HG03439 (cell line): ENCODE data around the gene MTERF2.

ENCODE experiments used
- ATAC-seq: cut with Tn5 transposase; IDR thresholded peaks from one replicate; pipeline ENCODE4 v1.9.1; 2021; ENCODE audit warnings: mild to moderate bottlenecking, moderate library complexity; ENCODE audit not compliant: unreplicated experiment

The MTERF2 gene

DNA sequence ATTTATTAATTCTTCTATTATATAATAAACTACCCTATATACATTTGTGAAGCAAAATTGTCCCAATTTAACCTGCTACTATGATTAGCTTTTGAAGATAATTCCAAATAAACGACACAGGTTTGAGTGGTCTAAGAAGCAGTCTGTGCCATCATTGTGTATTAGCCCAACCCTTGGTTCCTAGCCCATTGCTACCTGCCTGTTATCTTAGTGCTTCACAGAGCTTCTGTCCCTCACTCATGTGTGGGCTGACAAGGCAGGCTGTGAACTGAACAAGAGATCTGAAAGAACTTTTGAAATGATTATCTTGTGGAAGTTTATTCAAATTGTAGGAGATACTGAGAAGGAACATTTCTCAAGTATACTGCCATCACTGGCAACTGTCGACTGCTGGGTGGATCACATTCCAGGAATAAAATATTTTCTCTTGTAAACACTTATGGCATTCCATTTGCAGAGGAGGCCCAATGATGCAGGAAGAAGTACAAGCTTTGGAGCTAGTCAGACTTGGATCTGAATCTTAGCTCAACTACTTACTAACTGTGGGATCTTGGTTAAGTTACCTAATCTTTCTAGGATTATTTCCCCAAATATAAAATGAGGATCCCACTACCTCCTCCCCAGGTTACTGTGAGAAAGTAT lies 7.8 kb upstream of the MTERF2 start:
- no peak for ATAC-seq

DNA sequence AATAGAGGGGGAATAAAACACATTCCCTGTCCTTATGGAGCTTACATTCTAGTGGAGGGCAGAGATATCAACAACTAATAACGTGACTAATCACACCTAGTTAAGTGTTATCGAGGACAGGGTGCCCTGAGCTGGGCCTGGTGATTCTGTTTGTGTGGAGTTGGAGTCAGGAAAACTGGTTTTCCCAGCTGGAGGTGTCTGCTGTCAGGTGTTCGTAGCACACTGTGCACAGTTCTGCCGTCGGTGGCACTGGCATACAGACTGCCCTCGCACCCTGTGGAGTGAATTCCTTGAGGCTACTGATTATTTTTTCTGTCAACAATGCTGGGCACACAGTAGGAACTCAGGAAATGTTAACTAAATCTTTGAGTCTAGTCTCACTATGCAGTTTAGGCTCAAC lies 900 bp upstream of the MTERF2 start:
- no peak for ATAC-seq

DNA sequence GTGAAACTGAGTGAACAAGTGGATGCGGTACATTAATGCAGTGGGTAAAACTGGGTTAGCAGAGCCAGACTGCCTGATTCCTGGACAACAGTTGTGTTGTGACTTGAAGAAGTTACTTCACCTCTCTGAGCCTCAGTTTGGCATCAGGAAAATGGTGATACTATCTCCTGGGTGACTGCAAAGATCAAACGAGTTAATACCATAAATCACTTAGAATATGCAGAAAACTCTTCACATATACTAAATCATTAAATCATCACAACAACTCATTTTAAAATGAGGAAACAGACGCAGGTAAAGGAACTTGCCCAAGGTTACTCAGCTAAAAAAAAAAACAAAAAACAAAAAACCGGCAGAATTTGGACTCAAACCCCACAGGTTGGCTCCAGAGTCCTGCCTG lies 811 bp downstream of the MTERF2 start:
- no peak for ATAC-seq

DNA sequence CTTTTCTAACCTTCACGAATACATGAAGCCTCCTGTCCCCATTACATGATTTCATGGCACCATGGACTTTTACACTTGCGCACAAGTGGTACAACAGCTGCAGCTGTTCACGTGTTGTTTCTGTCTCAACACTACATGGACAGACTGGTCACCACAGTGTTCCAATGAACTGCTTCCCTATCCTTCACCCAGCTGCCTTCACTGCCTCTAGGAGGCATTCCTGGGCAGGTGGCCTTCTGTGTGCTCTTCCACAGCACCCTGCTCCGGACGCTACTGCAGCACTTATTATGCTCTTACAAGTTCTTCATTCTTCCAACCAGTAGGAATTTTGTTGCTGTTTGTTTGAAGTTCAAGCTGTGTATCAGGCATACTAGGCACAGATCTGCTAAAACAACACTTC lies 1.5 kb downstream of the MTERF2 start:
- no peak for ATAC-seq

DNA sequence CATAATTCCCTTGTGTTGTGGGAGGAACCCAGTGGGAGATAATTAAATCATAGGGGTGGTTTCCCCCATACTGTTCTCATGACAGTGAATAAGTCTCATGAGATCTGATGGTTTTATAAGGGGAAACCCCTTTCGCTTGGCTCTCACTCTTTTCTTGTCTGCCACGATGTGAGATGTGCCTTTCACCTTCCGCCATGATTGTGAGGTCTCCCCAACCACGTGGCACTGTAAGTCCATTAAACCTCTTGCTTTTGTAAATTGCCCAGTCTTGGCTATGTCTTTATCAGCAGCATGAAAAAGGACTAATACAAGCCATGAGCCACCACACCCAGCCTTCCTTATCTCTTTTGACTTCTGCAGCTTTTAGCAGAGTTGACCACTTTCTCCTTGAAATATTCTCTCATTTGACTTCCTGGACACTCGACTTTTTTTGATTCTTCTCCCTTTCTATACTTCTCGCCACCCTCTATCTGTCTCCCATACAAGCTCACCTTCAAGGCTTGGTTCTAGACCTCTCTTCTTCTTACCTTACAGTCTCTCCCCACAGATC lies 2.3 kb downstream of the MTERF2 start:
- ATAC-seq = no peak

DNA sequence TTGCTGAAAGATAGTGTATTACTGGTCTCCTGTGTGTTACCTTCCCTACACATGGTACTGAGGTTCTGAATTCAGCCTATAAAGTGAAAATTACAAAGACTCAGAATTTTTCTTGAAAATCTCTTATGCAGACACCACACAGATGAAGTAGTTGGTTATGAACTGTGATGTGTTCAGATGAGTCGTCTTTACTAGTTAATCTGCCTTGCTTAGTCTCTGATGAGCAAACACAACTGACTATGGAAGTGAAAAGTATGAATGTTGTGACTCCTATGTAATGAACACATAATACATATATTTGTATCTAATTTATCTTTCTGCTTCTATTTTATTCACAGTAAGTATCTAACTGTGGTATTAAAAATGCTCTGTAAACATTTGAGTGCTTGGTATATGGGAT lies 4.7 kb downstream of the MTERF2 start:
- no peak for ATAC-seq

DNA sequence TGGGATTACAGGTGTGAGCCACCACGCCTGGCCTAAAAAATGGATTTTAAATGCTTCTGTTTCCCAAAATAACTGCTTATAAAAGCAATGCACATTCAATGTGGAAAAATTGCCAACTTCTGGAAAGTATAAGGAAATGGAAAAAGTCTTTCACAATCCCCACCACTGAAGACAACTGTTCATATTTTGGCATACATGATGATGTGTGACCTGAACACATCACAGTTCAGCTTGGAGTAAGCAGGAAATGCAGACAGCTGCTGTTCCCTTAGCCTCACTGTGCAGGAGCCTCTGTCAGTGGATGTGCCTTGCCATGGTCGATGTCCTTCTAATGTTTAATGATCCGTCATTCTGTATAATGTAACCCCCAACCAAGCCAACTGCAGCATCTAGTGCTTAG lies 5.2 kb downstream of the MTERF2 start:
- ATAC-seq = no peak

DNA sequence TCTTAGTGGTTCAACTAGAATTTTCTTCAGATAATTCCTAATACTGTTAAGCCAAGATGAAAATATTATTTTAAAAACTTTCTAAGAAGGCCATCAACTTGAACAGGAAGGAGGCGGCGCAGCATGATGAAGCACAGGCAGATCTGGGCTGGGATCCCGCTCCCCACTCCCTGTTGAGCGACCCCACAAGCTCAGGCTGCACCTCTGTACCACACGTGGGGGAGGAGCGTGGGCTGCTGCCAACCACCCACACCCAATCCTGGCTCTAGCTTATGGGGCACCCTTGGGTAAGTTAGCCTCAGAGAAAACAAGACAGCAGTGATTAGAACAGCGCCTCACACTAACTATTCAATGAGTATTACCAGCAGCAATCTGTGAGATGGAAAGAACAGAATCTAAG lies 6.0 kb downstream of the MTERF2 start:
- ATAC-seq = no peak

DNA sequence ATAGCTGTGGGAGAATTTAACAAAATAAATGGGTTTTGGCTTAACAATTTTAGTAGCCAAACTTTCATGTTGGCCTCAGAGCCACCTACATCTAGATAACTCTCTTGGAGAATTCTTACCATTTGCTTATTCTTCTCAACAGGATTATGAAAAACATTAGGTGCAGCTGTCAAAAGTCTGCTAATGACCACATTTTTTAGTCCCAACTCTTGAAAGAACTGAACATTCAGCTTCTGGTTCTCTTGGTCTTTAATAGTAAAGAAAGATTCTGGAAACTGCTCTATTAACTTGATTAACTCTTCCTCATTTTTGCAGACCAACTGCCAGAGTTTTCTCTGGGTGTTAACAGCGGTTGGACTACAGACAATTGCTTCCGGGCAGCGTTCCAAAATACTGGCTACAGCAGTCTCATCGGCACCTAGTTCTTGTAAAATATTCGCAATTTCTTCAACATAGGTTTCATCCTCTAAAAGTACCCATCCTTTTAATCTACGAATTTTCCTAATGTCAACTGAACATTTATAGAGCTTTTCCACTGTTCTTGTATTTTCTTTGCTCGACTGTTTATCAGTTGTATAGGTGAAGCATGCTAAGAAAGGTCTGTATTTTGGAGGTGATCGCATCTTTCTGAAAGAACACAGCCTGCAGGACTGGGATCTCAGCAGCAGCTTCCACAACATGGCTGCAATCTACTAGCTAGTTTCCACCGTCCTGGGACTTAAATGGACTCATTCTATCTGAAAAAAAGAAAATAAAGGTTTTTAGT lies 8.7 kb downstream of the MTERF2 start:
- ATAC-seq = no peak

DNA sequence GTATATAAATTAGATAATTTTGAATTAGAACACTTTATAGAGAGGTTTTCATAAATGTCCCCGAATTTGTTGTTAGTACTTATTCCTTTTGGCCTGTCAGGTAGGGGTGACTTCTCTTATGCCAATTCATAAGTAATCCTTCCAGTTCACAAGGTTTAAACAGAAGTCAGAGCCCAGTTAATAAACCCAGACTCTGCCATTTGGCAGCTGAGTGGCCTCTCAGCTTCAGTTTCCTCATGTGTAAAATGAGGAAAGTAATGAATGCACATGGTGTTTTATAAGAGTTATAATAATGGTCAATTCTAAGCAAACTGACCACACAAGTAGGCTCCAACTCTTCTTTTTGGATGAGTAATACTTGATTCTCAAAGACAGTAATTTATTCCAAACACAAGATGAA lies 10.3 kb downstream of the MTERF2 start:
- ATAC-seq = no peak

DNA sequence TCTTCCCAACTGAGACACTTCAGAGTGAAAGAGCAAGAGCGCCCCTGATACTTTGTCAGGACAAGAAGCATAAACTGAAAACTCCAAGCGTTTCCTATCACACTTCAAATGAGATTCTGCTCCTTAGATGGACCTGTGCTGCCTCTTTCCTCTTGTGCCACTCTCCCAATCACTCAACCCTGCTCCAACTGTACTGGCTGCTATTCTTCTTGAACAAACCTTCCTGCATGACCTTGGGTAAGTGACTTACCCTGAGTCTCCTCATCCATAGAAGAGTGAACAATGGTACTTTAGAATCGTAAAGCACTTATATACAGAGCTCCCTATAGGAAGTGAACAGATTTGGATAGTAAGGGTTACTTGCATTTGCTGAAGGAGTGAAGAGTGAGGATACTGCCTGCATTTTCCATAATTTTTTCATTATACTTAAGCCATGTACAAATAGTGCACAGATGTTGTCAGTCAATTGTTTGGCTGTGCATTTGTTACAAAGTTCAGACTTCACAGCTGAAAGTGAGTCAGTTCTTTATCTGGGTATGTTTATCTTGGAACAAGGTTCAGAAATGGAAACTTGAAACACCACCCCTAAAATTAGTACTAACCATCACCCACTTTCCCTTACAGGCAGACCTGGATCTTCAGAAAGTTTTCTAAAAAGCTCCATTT lies 10.8 kb downstream of the MTERF2 start:
- ATAC-seq = no peak

DNA sequence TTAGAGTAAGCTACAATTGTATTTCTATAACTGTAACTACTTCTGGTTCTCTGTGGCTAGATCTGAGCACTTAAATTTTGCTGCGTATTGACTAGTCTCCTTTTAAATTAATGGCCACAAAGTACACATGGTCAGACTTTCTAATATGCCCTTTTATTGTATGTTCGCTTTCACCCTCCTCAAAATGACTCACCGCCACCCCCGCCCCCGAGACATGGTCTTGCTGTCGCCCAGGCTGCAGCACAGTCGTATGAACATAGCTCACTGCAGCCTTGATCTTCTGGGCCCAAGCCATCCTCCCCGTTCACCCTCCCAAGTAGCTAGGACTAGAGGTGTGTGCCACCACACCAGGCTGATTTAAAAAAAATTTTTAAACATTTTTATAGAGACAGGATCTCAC lies 11.8 kb downstream of the MTERF2 start:
- no peak for ATAC-seq

DNA sequence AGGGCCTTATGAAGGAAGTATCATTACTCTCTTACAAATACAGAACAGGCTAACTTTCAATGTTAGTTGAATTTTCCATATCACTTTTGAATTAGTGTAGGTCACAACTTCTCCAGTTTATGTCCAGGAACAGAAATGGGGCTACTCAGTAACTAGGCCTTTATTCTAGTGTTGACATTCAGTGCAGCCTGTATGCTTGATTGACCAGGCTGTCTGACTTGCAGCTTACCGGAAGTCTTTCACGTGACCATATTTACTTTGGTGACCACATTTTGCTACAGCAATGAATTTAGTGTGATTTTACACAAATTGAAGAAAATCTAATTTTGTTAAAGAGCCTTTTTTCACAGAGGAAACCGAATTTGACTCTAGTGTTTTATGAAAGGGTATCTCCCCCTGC lies 12.4 kb downstream of the MTERF2 start:
- ATAC-seq = no peak

DNA sequence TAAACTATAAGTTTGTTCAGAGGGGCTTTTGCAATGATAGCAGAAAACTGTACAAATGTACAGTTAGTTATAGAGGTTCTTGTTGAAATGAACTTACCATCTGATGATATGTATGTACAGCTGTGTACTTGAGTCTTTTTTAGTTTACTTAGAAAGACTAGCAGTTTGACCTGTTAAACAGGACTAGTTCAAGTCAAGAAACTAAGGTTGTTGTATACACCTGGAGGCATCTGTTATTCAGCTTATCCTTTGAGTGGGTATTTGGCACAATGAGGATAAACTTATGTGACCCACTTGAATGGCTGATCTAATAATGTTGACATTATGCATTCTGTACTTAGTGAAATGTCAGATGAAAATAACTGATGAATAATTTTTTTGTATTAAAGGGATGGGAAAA lies 13.4 kb downstream of the MTERF2 start:
- no peak for ATAC-seq

DNA sequence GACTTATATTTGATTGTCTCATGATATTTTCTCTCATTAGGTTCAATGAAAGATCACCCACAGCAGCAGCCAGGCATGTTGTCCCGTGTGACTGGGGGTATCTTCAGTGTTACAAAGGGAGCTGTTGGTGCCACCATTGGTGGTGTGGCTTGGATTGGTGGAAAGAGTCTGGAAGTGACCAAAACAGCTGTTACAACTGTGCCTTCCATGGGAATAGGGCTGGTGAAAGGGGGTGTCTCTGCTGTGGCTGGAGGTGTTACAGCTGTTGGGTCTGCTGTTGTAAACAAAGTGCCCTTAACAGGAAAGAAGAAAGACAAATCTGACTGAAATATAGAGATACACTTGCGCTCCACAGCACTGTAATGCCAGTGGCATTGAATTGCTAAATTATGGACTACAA lies 15.9 kb downstream of the MTERF2 start:
- ATAC-seq = no peak

DNA sequence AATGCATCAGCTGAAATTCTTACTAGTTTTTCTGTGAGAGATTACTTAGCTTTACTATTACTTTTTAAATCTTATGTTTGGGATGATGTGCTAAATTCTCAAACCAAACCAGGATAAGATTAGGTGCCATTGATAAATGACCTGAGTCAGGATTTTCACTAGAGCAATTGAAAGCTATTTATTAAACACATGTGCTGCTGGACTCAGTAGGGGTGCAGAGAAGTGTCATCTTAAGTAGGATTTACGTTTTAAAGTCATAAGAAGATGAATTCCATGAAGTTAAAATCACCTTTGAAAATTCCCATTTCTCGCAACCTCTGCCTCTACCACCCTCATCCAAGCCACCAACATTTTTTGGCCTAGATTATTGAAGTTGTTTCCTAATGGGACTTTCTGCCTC lies 22.4 kb downstream of the MTERF2 start:
- no peak for ATAC-seq

DNA sequence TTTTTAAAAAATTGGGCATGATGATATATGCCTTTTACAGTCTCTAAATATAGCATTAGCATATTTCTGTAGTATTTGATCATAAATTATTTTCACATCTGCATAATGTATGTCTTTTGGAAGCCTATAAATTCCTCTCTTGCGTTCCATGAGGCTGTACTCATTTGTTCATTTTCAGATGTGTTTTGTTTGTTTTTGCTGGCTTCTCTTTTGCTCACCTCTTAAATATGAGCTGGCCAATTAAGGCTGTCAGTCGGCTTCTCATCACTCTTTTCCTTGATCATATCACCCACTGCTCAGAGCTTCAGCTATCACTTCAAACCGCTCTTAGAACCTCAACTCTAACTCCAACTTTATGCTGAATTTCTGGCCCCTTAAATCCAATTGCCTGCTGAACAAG lies 24.7 kb downstream of the MTERF2 start:
- ATAC-seq = no peak

DNA sequence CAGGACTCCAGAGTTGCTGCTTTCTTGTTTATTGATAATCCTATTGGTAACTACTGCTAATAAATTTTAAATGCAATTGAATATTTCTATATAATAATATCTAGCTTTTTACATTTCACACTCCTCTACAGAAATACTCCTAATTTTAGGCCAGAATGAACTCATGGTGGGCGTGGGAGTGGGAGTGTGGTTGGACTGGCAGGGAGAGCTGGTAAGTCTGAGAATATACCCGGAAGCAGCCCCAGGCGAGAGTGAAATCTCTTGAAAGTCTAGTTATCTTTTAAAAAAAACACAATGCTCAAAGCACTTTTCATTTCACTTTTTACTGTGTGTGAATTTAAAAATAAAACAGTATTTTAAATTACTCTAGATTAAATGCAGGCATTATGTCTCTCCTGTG lies 26.5 kb downstream of the MTERF2 start:
- no peak for ATAC-seq

DNA sequence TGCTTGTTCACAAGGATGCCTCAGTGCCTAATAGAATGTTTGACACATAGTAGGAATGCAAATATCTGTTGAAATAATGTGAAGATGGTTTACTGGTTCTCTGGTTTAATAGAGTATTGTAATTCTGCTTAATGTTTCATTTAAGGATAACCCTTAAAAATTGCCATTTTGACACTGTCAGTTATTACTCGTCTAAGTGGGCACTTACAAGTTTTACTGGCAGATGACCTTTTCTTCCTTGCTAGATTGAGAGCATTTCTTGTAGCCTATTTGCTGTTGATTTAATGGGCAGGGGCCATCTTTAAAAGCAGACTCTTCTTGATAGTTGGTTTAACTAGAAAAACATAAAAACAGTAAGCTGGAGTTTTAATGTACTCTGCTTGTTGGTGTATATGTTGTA lies 29.4 kb downstream of the MTERF2 start:
- ATAC-seq = no peak

DNA sequence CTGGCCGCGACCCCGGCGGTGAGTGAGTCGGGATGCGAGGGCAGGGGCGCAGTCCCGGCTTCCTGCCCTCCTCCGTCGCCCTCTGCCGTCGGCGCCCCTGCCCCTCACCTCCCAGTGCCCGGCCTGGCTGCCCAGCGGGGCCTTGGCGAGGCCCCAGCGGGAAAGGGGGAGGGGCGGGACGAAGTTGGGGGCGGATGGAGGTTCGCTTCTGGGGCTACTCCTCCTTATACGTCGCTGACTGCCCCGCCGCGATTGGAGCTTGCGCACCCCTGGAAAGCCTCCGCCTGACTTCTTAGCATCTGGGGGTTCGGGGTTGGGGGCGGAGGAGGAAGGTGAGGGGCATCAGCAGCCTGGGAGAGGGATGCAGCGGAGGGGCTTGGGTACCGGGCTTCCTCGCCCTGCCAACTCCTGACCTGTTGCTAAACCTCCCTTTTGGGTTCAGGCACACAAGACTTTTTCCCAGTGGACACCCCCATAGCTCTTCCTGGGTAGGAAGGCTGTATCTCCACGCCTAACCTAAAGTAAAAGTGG lies 30.8 kb downstream of the MTERF2 start:
- peak; percentile 42 for ATAC-seq

DNA sequence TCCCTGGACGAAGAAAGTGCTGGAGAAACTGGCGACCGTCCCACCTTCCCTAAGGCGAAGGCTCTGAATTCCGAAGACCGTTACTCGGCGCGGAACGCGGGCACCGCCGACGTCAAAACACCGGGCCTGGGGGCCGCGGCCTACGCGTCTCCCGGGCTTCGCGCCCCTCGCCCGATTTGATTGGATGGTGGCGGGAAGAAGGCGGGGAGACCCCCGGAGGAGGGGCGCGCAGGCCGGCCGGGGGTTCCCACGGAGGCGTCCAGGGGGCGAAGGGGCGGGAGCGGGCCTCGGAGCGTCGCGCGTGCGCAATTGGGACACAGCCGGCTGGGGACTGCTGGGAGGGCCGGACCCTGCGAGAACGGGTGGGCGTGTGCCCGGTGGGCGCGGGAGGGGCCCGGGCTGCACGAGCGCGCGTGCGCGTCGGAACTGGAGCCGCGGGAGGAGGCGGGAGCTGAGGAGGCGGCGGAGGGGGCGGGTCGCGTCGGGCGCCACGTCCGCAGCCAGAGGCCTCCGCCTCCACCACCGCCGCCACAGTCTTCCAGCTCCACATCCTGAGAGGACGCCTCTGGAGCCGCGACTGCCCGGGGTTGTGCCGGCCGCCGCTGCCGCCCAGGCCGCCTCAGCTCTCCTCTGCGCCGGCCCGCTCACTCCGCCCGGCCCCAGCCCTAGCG lies 31.4 kb downstream of the MTERF2 start, which contains the start of gene TMEM263:
Gene TMEM263 (plus strand): TSS at position 531 of the 671 bp plus-strand sequence. CDS start 11,210 bp downstream, outside the sequence.
- peak; percentile 80 for ATAC-seq
